H1 (cell line): ENCODE data around the gene COBLL1. TPM values are rescaled to one million over a fixed set of nuclear protein-coding genes. Genes with fewer than 3 reads are reported as not detected.

Source experiments
- ASH2L ChIP-seq: fragments of 200-600, 300-600 bp; sonication (generic); IDR thresholded peaks from one replicate; pipeline ENCODE4 v1.7.1; 2017; ENCODE audit warnings: low read length
- EGR1 ChIP-seq: IDR thresholded peaks from 2 replicates; pipeline ENCODE4 v1.6.1; 2011; ENCODE audit warnings: low read depth, low read length, borderline replicate concordance
- PHF8 ChIP-seq: fragments of 200-600 bp; sonication (generic); conservative IDR thresholded peaks from 2 replicates; pipeline ENCODE4 v1.7.1; 2012; ENCODE audit warnings: low read depth, mild to moderate bottlenecking, inconsistent platforms, low read length, moderate library complexity
- SP4 ChIP-seq: IDR thresholded peaks from 2 replicates; pipeline ENCODE4 v1.6.1; 2012; ENCODE audit warnings: low read length, inconsistent platforms
- SUZ12 ChIP-seq: fragments of 200-600 bp; sonication (generic); IDR thresholded peaks from 2 replicates; pipeline ENCODE4 v1.6.1; 2012; ENCODE audit warnings: mild to moderate bottlenecking, inconsistent platforms, low read length, moderate library complexity, mixed read lengths
- TCF12 ChIP-seq: IDR thresholded peaks from 2 replicates; pipeline ENCODE4 v1.6.1; 2011; ENCODE audit warnings: low read depth, mild to moderate bottlenecking, low read length
- polyA plus RNA-seq, 7 experiments: library from polyadenylated mRNA; depleted of rRNA in 3 of 7; stranded (reverse) in 5 of 7; unstranded in 2 of 7; fragments of >200 nt in 5 of 7; fragments of 200-250 nt in 2 of 7; gene quantifications; 1 replicate in 5 of 7; 2 replicates in 1 of 7; 4 replicates in 1 of 7; pipeline versions ENCODE4 v1.2.1 to v1.2.3, GENCODE V29; 2011 to 2013; ENCODE audit warnings: missing spikeins in 2 of 7, mixed read lengths in 2 of 7
- total RNA-seq: library from RNA; stranded (reverse); fragmentation: NEBNext Ultra II Directional; extraction: Animal tissue kit (Norgen Biotek cat#: 25700); gene quantifications from 2 replicates; pipeline ENCODE4 v1.2.1, GENCODE V29; 2021
- TF ChIP-seq, protein P1 (sequence below), 3 experiments: IDR thresholded peaks; 1 replicate in 2 of 3; 2 replicates in 1 of 3; pipeline versions ENCODE4 v1.5.1 to v1.6.1; 2011; ENCODE audit warnings: low read length in 3 of 3, mild to moderate bottlenecking in 3 of 3, inconsistent platforms in 2 of 3, low read depth in 1 of 3, moderate library complexity in 1 of 3; ENCODE audit not compliant: insufficient read depth in 1 of 3; ENCODE audit errors: control extremely low read depth in 1 of 3

Gene COBLL1
- total and polyA plus RNA-seq, 2 of the 8 experiments (the other 6 are each of a cell fraction or from before 2014, with no cell fraction given), result 2.2 to 6.2 TPM

DNA sequence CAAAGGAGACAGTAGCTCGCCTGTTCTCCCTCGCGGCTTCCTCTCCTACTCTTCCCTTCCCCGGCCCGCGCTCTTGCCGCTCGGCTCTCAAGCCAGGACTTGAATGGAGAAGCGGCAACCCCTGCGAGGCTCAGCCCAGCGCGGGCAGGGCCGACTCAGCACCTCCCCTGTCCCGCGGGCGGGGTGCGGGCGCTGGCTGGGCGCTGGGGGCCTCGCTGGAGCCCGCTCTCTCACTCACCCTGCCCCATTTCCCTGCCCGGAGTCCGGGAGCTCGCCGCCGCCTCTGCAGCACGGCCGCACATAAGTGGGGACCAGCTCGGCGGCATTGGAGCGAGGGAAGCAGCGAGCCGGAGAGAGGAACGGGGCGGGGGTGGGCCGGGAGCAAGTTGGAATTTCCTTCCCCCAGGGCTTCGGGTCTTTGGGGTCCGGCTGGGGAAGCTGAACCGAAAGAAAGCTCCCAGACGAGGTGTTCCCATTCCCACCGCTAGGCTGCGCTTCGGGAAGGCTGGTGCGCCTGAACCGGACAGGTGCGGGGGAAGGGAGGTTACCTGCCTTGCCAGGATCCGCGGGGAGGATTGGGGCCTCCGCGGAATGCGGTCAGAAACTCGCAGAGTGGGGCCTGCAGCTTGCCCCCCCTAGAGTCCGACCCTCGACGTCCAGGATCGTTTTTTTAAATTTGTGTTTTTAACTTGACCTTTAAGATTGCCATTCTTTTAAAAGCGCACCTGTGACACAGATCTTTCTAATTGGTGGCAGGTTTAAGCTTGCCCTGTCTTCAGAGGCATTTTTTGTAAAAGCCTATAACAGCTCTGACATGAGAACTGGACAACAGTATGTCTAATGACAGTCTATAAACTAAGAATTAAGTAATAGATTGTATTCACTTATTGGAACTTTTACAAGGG, at the start of gene COBLL1 (continued):
- TF ChIP-seq, protein P1, sequence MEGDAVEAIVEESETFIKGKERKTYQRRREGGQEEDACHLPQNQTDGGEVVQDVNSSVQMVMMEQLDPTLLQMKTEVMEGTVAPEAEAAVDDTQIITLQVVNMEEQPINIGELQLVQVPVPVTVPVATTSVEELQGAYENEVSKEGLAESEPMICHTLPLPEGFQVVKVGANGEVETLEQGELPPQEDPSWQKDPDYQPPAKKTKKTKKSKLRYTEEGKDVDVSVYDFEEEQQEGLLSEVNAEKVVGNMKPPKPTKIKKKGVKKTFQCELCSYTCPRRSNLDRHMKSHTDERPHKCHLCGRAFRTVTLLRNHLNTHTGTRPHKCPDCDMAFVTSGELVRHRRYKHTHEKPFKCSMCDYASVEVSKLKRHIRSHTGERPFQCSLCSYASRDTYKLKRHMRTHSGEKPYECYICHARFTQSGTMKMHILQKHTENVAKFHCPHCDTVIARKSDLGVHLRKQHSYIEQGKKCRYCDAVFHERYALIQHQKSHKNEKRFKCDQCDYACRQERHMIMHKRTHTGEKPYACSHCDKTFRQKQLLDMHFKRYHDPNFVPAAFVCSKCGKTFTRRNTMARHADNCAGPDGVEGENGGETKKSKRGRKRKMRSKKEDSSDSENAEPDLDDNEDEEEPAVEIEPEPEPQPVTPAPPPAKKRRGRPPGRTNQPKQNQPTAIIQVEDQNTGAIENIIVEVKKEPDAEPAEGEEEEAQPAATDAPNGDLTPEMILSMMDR (IDR thresholded peaks at IDR 0.05; ENCODE audit: control extremely low read depth in 1 of 3, insufficient read depth in 1 of 3, low read depth in 1 of 3, low read length in 3 of 3), result peak; percentile 73 to 89 (median 74)
- 0 out of 2 replicates have a peak, but pooled peaks have one; percentile 11 for TF ChIP-seq PHF8
- TF ChIP-seq EGR1, result no peak
- no peak for TF ChIP-seq SP4
- peak; percentile 95 for TF ChIP-seq ASH2L
- TF ChIP-seq SUZ12, result 0 out of 2 replicates have a peak, but pooled peaks have one; percentile 29
- TF ChIP-seq TCF12, result 0 out of 2 replicates have a peak, but pooled peaks have one; percentile 55
